Measurements from ENCODE around the gene TPP2.

The TPP2 gene

GRCh38 chr13:102620516-102620915 lies 23.7 kb downstream of the TPP2 start:
- no peak for TF ChIP-seq CEBPB (IDR thresholded peaks at IDR 0.05)
- TF ChIP-seq TEAD4 (IDR thresholded peaks at IDR 0.05) = no peak
- TF ChIP-seq CREB1 (IDR thresholded peaks at IDR 0.05; ENCODE audit: low read depth) = no peak
- TF ChIP-seq USF1 (IDR thresholded peaks at IDR 0.05) = no peak

DNA sequence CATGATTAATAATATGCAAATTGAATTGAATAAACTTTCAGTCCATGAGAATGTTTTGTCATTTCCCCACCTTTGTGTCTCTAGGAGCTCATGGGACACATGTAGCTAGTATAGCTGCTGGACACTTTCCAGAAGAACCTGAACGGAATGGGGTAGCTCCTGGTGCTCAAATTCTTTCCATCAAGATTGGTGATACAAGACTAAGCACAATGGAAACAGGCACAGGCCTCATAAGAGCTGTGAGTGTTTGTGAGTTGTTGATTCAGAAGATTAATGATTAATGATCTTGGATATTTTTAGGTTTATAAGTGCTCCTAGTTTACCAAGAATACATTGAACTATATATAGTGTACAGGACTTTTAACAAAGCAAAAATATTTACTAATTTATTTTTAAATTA lies 30.1 kb downstream of the TPP2 start:
- TF ChIP-seq CEBPB (IDR thresholded peaks at IDR 0.05) (no peak), FOXM1 (IDR thresholded peaks at IDR 0.05; ENCODE audit: borderline replicate concordance, low read depth) (no peak), EGR1 (IDR thresholded peaks at IDR 0.05) (no peak), CREB1 (IDR thresholded peaks at IDR 0.05; ENCODE audit: low read depth) (no peak), USF1 (IDR thresholded peaks at IDR 0.05) (no peak), YY1 (IDR thresholded peaks at IDR 0.05; ENCODE audit: low read depth) (no peak), TEAD4 (IDR thresholded peaks at IDR 0.05) (no peak), TAF1 (IDR thresholded peaks at IDR 0.05; ENCODE audit: low read depth) (no peak), MAX (IDR thresholded peaks at IDR 0.05) (no peak), NFIC (IDR thresholded peaks at IDR 0.05) (no peak), RAD21 (IDR thresholded peaks at IDR 0.05; ENCODE audit: low read depth) (no peak), ZBTB7A (IDR thresholded peaks at IDR 0.05; ENCODE audit: low read depth) (no peak)
- TF ChIP-seq, protein P1, sequence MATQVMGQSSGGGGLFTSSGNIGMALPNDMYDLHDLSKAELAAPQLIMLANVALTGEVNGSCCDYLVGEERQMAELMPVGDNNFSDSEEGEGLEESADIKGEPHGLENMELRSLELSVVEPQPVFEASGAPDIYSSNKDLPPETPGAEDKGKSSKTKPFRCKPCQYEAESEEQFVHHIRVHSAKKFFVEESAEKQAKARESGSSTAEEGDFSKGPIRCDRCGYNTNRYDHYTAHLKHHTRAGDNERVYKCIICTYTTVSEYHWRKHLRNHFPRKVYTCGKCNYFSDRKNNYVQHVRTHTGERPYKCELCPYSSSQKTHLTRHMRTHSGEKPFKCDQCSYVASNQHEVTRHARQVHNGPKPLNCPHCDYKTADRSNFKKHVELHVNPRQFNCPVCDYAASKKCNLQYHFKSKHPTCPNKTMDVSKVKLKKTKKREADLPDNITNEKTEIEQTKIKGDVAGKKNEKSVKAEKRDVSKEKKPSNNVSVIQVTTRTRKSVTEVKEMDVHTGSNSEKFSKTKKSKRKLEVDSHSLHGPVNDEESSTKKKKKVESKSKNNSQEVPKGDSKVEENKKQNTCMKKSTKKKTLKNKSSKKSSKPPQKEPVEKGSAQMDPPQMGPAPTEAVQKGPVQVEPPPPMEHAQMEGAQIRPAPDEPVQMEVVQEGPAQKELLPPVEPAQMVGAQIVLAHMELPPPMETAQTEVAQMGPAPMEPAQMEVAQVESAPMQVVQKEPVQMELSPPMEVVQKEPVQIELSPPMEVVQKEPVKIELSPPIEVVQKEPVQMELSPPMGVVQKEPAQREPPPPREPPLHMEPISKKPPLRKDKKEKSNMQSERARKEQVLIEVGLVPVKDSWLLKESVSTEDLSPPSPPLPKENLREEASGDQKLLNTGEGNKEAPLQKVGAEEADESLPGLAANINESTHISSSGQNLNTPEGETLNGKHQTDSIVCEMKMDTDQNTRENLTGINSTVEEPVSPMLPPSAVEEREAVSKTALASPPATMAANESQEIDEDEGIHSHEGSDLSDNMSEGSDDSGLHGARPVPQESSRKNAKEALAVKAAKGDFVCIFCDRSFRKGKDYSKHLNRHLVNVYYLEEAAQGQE (IDR thresholded peaks at IDR 0.05; ENCODE audit: low read depth) = no peak

GRCh38 chr13:102628559-102628958 lies 31.8 kb downstream of the TPP2 start:
- no peak for TF ChIP-seq ZBTB7A (IDR thresholded peaks at IDR 0.05; ENCODE audit: low read depth)
- no peak for TF ChIP-seq NFIC (IDR thresholded peaks at IDR 0.05)
- TF ChIP-seq, protein P1 (IDR thresholded peaks at IDR 0.05; ENCODE audit: low read depth) = no peak
- TF ChIP-seq CEBPB (IDR thresholded peaks at IDR 0.05) = no peak
- no peak for TF ChIP-seq EGR1 (IDR thresholded peaks at IDR 0.05)
- TF ChIP-seq YY1 (IDR thresholded peaks at IDR 0.05; ENCODE audit: low read depth) = no peak

DNA sequence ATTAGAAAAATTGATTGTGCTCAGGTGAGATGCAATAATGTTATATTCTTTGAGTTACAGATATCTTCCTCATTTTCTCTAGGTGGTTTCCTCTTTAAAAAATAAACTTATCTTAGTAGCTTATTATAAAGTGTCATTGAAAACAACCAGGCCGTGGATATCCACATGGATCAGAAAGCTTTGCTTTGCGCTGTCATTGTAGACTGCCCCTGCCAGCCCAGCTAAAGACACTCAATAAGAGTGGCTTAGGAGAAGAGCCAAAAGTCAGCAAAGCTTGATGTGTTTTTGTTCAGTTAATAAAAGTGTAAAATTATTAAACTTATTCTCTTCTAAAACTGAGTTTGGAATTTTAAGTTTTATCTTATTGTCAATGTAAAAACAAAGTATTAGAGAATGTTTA lies 34.4 kb downstream of the TPP2 start:
- no peak for TF ChIP-seq EGR1 (IDR thresholded peaks at IDR 0.05)
- no peak for TF ChIP-seq USF1 (IDR thresholded peaks at IDR 0.05)
- no peak for TF ChIP-seq YY1 (IDR thresholded peaks at IDR 0.05; ENCODE audit: low read depth)
- TF ChIP-seq CREB1 (IDR thresholded peaks at IDR 0.05; ENCODE audit: low read depth) = no peak
- TF ChIP-seq RAD21 (IDR thresholded peaks at IDR 0.05; ENCODE audit: low read depth) = no peak
- TF ChIP-seq TCF12 (IDR thresholded peaks at IDR 0.05; ENCODE audit: low read depth) = no peak
- TF ChIP-seq EP300 (IDR thresholded peaks at IDR 0.05; ENCODE audit: borderline replicate concordance) = no peak
- no peak for TF ChIP-seq CEBPB (IDR thresholded peaks at IDR 0.05)
- TF ChIP-seq TAF1 (IDR thresholded peaks at IDR 0.05; ENCODE audit: low read depth) = no peak
- no peak for TF ChIP-seq MAX (IDR thresholded peaks at IDR 0.05)

GRCh38 chr13:102638741-102639140 lies 42.0 kb downstream of the TPP2 start:
- no peak for TF ChIP-seq CEBPB (IDR thresholded peaks at IDR 0.05)
- TF ChIP-seq TCF12 (IDR thresholded peaks at IDR 0.05; ENCODE audit: low read depth) = no peak

DNA sequence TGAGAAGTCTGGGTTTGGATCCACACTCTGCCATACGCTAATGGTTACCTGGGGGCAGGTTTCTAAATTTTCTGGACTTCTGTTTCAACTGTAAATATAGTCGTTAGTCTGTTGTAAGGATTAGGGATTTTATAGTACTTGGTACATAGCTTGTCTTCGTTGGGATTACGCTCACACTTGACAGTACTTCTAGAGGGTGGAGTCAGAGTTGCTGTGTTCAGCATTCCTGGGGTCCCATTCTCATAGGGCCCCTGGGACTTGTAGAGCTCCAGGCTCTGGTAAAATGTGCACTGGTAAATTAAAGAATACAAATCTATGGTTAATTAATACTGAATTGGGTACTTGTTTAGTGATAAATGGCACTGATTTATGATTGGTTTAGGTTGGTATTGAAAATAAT lies 45.2 kb downstream of the TPP2 start:
- TF ChIP-seq MAX (IDR thresholded peaks at IDR 0.05) = no peak
- TF ChIP-seq CREB1 (IDR thresholded peaks at IDR 0.05; ENCODE audit: low read depth) = no peak
- TF ChIP-seq ZBTB7A (IDR thresholded peaks at IDR 0.05; ENCODE audit: low read depth) = no peak
- TF ChIP-seq TAF1 (IDR thresholded peaks at IDR 0.05; ENCODE audit: low read depth) = no peak
- TF ChIP-seq TEAD4 (IDR thresholded peaks at IDR 0.05) = no peak
- no peak for TF ChIP-seq USF1 (IDR thresholded peaks at IDR 0.05)
- TF ChIP-seq, protein P1 (IDR thresholded peaks at IDR 0.05; ENCODE audit: low read depth) = no peak
- no peak for TF ChIP-seq EP300 (IDR thresholded peaks at IDR 0.05; ENCODE audit: borderline replicate concordance)
- no peak for TF ChIP-seq FOXM1 (IDR thresholded peaks at IDR 0.05; ENCODE audit: borderline replicate concordance, low read depth)
- no peak for TF ChIP-seq NFIC (IDR thresholded peaks at IDR 0.05)
- no peak for TF ChIP-seq TCF12 (IDR thresholded peaks at IDR 0.05; ENCODE audit: low read depth)
- TF ChIP-seq YY1 (IDR thresholded peaks at IDR 0.05; ENCODE audit: low read depth) = no peak
- TF ChIP-seq RAD21 (IDR thresholded peaks at IDR 0.05; ENCODE audit: low read depth) = no peak
- no peak for TF ChIP-seq CEBPB (IDR thresholded peaks at IDR 0.05)
- TF ChIP-seq EGR1 (IDR thresholded peaks at IDR 0.05) = no peak

Data from Ishikawa (cell line).